GM19468 (cell line): ENCODE data around the gene ZFHX3.
A peak's percentile ranks its signal among the peaks of the same experiment; 100 is the strongest.

Source experiments
- ATAC-seq: cut with Tn5 transposase; IDR thresholded peaks from one replicate; pipeline ENCODE4 v1.9.1; 2021; ENCODE audit warnings: mild to moderate bottlenecking, moderate library complexity, moderate number of reproducible peaks; ENCODE audit not compliant: unreplicated experiment; ENCODE audit errors: extremely low read depth

The ZFHX3 gene

DNA sequence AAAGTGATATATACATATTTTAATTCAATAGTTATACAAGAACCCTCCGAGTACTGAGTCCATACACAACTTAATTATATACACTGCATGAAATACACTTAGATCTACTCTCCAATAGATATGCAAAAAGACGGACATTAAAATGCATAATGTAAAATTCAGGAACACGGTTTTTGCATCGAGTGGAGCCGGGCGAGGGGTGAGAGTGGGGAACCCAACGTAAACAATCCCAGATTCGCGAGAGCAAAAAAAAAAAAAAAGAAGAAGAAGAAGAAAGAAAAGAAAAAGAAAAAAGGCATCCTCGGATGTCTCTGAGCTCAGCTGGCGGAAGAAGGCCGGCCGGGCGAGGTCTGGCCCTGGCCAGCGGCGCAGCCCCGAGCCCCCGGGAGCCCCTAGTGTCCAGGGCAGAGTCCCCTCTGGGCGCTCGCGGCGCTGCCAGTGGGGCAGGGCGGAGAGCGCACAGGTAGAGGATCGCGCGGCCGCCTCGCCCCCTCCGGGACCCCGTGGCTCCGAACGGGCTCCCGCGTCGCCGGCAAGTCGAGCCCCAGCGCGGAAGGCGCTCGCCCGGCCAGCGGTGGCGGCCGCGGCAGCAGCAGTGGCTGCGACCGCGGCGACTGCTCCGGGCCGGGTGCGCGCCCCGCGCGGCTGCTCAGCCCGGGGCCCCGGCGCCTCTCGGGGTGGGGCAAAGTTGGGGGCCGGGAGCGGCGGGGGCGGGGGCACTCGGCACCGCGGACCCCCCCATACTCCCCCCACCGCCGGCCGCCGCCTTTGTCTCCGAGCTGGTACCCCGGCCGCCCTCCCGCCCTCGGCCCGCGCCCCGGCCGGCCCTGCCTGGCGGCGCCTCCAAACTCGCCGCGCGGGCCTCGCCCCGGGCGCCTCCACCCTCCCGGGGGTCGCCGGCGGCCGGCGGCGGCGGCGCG, 9.6 kb upstream of the ZFHX3 start:
- ATAC-seq, result peak; percentile 14

- ATAC-seq, result no peak
Observed at GRCh38 chr16:73056921-73057290, 9.0 kb upstream of the ZFHX3 start.

GRCh38 chr16:73056448-73056847, 8.5 kb upstream of the ZFHX3 start:
- no peak for ATAC-seq

DNA sequence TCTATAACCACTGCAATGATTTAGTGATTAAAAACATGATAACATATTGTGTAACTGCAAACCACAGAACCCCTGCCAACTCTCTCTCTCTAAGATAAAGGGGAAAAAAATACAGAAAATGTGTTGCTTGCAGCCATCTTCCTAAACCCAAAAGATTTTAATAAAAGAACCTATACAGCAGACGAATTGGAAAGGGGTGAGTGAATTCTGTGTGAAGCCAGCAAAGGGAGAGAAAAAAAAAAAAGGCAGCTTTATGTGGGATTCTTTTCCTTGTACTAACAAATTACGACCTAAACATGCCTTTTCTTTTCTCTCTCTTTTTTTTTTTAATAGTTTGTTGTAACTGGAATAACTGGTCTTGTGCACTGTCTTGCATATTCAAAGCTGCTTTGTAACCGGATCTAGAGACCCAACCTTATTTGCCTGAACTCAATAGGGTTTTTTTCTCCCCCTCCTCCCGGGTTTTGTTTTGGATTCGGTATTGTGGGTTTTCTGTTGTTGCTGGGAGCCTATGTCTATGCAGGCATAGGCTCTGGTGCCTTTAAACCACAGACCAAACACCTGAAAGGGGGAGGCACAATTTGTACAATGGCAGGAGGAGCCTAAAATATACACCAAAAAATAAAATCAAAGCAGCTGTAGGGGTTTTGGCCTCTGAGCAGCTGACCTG, 7.0 kb upstream of the ZFHX3 start:
- ATAC-seq, result no peak

GRCh38 chr16:73054498-73054812, 6.5 kb upstream of the ZFHX3 start:
- no peak for ATAC-seq

DNA sequence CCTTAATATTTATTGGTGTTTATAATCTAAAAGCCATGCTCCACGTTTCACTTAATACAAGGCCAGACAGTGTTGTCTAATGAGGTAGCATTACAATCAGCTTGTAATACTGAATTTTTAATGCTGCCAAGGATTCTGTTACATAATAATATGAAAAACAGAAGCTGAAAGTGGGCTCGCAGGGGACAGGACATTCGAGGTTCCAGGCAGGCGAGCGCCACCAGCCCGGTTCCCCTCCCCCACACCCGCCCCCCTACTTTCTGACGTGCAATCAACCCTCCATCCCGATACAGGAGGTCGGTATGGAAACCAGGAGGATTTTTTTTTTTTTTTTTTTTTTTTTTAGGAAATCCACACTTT, 6.2 kb upstream of the ZFHX3 start:
- ATAC-seq, result no peak

DNA sequence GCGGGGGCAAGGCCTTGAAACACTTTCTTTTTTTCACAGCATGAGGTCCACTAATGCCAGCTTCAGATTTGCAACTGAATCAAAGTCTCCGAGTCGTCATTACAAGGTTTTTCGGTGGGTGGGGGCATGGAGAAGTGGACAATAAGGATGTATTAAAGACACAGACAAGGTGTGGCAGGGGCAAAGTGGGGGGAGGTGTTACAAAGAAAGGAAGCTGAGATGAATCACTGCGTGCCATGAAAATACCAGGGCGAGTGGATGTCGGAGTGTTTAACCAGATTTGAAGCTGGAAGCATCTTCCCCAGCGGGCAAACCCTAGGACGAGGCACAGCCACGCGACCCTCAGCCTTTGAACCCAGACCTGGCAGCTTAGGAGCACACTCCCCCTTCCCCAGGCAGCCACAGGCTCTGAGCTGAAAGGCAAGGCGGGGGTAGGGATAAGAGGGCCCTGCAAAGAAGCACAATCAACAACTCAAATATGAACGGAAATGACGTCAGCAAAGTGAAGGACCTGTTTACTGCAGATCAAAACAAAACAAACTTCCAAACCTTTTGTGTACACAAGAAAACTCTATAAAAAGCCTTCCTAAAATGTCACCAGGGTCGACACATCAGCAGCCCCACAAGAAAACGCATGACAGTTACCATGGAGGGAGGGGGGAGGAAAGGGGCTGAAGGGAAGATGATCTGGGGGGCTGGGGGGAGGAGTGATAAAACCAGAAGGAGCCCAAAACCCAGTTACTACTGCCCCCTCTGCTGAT, 5.6 kb upstream of the ZFHX3 start:
- ATAC-seq, result no peak

- ATAC-seq, result no peak
Observed at GRCh38 chr16:73053038-73053363, 5.1 kb upstream of the ZFHX3 start.

- ATAC-seq, result no peak
Observed at GRCh38 chr16:73052576-73052975, 4.6 kb upstream of the ZFHX3 start.

- no peak for ATAC-seq
Observed at GRCh38 chr16:73051961-73052360, 4.0 kb upstream of the ZFHX3 start.

DNA sequence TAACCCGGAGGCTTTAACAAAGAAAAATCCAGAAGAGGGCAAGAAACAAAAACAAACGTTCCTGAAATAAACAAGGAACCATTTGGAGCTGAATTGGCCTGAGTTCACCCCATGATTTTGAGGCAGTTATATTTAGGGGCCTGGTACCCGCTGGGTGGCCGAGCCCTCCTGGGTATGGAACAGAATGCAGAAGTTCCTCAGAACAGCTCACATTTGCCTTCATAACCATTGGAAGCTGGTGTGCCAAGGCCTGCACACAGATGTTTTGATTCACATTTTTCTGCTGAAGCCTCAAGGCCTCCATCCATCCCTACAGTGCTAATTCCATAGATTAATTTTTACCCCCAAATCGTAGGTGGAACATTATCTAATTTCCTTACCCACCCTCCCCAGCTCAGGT, 3.3 kb upstream of the ZFHX3 start:
- no peak for ATAC-seq

DNA sequence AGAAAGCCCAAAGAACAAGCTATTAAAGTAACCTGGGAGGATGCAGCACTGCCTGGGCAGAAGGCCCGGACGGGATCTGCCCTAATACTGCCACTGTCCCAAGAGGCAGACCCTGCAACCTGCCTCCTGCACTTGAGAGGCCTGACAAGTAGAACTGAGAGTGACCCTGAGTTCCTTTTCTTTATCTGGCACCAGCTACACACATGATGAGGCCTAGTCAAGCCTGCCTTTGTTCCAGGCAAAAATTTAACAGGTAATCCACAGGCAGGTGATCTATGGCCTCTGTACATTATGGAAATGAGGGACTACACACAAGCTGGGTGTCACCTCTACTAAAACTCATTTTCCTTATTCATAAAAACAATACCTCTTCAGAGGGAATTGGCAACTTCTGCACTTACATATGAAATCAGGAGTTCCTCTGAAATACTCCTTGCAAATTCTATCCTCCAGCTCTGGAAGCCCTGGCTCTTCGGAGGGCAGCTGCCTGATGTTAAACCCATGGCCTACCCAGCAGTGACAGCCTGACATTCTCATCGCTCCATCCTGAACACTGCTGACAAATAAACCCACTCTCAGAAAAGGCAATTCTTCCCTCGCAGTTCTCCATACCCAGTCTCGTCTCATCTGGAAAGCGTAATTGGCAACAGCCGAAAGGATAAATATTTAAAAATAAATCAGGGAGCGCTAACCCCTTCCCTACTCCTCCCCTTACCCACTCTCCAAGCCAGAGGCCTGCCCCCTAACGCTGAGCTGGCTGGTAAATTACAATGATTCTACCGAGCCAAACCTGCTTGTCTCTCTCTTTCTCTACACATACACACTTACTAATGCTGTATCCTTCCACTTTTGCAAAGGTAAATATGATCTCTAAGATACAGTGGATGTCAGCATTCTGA, 2.5 kb upstream of the ZFHX3 start:
- ATAC-seq, result no peak

GRCh38 chr16:73049511-73049910, 1.6 kb upstream of the ZFHX3 start:
- no peak for ATAC-seq

DNA sequence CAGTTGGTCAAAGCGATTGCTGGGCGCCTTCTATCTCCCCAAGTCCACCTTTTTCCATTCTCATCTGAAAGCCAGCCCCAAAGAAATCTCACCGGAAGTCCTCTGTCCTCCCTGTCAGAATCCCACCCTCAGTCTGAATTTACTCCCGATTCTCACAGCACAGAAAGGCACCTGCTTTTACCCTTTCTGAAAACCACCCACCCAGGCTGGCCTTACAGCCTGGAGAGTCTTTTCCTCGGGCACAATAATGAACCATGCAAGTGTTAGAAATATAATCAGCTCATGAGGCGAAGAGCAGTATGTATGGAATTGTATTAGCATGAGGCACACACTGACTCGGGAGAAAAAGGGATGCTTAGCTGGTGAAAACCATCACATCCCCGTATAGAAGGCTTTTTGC, 1.2 kb upstream of the ZFHX3 start:
- ATAC-seq, result no peak

GRCh38 chr16:73048292-73049080, 558 bp upstream of the ZFHX3 start:
- peak; percentile 39 for ATAC-seq

GRCh38 chr16:73047221-73047535, 750 bp downstream of the ZFHX3 start:
- ATAC-seq, result no peak

DNA sequence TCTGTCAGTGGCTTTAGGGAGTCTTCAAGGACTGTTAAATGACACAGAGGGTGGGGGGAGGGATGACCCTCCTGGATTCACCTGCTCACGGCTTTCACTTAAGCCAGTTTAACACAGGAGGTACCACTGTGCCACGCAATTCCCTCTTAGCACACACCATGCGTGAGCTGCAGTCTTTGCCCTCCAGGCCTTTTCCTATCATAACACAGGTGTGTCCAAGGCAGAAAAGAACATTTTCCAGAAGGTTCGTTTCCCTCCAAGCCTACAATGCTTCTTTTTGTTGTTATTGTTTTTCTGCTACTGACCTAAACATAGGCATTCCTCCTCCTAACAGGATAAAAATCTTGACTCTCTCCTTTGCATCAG, 1.1 kb downstream of the ZFHX3 start:
- no peak for ATAC-seq

- no peak for ATAC-seq
Observed at GRCh38 chr16:73046202-73046848, 1.6 kb downstream of the ZFHX3 start.

DNA sequence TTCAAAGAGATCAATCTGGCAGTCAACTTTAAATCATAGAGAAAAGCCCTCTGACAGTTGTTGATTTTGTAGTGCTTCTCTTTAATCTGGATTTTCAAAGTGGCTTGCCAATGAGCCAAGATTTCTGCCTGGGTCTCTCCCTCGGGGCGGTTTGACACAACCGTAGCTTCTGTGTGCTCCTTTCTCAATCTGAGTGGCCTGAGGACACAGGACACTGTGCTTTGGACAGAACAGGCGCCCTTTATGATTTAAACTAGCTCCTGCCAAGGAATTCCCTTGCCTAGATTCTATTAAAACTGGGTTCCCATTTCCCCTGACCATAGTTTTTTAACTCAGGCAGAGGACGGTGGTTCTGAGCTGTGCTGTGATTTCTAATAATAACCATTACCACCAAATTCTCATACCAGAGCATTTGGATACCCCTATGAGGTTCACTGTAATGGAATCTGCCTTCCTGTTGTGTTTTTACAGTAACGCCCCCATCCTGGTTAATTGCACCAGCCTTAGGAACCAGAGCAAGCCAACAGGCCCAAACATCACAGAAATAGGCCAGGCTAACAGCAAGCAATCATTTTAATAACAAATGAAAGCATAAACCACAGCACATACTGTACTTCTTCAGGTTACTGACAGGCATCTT, 4.0 kb downstream of the ZFHX3 start:
- ATAC-seq, result no peak
